NCI-H2227 treated with DMSO at 0.1 percent for 48 hours (cell line): ENCODE data around the gene GRK4.
"Not testable (repeated sequence)": the region's sequence is repeated elsewhere in the genome, so short reads cannot be mapped to it uniquely, and the experiment has no call there.

Experiments
- DNase-seq: peaks from one replicate; lab custom pipeline; 2025; lab: John Stamatoyannopoulos, UW

Gene GRK4

DNA sequence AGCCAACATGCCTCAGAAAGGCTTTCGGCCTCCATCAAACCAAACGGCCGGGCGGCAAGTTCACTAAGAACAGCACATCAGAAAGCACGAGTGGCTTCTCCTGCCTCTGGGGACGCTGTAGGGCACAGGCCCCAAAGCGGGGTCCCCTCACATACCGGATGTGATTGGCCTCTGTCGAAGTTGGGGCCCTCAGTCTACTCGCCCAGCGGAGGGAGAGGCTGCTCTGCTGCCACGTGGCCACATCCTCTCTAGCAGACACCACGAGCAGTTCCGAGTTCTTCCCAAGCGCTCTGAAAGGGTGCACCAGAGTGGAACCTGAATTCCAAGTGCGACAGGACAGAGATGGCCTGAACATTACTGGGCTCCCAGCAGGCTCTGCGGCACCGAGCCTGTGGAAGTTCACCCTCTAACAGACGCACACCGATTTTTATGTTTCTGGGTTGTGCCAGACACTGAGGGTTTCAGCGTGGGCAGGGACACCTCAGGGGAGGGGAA, 21.3 kb upstream of the GRK4 start:
- no peak for DNase-seq

GRCh38 chr4:2942532-2943363, 20.6 kb upstream of the GRK4 start:
- no peak for DNase-seq

DNA sequence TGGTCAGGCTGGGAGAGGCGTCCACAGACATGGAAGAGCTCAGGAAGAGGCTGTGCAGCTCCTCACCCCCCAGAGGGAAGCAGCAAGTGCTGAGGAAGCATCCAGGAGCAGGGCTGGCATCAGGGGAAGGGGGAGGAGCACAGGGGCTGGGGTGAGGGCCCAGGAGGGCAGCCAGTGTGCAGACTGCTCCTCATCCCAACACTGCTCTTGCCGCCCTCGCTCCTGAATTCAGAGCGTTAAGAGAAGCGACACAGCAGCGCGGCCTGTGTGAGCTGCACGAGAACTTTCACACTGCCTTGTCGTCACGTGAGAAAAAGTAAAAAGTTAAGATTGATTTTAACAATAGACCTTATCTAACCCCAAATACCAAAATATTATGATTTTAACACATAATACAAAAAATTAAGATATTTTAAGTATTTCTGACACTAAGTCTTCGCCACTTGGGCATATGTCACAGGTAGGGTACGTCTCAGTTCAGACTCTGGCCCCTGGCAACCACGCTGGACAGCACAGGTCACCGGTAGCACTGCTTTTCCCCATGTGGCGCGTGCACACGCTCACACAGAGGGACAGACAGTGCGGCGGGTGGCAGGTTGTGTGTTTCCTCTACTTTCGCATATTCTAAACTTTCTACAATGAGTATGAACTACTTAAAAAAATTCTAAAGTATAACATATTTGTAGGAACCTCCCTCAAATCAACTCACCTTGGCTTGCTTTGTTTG, 19.8 kb upstream of the GRK4 start:
- DNase-seq = no peak

- DNase-seq = no peak
Observed at GRCh38 chr4:2944091-2944482, 19.3 kb upstream of the GRK4 start.

DNA sequence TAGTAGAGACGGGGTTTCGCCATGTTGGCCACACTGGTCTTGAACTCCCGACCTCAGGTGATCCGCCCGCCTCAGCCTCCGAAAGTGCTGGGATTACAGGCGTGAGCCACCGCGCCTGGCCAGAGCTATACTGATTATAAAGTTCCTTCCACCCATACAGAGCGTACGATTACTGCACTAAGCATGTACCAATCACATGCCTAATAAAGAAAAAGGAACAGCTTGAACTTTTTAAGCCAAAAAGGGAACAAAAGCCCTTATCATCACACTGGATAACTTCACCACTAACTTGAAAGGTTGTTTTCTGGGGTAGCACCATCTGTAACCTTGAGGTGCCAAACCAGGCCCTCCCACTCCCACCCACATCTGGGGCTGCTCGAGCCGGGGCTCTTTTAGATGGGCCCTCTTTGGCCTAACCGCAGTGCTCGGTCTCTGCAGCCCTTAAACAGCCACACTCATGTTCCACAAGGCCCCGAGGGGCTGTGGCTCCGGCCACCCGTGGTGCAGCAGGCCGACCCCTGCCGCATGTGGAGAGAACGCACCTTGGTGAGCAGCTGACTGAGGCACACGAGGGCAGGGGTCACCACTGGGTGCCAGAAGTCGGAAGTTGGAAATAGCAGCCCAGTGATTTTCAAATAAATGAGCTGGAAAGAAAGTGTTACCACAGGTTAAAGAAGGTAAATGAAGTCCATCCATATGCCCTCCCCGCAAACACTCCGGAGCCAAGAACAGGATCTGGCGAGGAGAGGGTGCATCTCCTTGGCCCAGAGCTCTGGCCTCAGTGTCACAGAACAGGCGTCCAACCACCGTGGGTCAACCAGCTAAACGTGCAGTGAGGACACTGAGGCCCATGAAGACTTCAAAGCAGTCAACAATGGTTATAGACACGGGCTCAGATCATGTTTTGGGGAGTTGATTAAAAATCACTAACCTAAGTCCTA, 18.5 kb upstream of the GRK4 start:
- DNase-seq = no peak

DNA sequence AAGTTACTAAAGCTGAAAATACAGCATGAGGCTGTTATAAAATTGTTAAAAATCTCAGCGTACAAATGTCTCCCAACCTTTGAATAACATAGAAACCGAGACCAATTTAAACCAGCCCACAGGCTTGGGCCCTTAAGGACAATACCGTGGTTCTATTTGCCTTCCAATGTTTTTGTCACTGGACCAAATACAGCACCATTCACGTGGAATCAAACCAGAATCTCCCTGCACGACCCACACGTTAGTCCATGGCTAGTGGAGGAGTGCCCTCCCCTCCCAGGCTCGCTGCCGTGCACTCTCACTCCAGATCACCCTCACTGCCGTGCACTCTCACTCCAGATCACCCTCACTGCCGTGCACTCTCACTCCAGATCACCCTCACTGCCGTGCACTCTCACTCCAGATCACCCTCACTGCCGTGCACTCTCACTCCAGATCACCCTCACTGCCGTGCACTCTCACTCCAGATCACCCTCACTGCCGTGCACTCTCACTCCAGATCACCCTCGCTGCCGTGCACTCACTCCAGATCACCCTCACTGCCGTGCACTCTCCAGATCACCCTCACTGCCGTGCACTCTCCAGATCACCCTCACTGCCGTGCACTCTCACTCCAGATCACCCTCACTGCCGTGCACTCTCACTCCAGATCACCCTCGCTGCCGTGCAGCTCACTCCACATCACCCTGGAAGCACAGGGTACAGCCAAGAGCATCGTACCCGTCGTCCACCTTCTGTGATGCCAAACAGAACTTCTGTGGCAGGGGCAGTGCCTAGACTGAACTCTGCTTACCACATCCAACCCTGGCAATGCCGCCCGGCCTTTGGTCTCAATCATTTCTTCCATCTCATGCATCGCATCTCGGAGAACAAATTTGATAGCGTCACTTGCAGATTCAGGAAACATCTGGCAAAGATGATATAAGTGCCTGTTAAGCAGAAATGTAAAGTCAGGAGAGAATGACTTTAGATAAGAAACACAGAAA, 17.5 kb upstream of the GRK4 start:
- not testable (repeated sequence) for DNase-seq

DNA sequence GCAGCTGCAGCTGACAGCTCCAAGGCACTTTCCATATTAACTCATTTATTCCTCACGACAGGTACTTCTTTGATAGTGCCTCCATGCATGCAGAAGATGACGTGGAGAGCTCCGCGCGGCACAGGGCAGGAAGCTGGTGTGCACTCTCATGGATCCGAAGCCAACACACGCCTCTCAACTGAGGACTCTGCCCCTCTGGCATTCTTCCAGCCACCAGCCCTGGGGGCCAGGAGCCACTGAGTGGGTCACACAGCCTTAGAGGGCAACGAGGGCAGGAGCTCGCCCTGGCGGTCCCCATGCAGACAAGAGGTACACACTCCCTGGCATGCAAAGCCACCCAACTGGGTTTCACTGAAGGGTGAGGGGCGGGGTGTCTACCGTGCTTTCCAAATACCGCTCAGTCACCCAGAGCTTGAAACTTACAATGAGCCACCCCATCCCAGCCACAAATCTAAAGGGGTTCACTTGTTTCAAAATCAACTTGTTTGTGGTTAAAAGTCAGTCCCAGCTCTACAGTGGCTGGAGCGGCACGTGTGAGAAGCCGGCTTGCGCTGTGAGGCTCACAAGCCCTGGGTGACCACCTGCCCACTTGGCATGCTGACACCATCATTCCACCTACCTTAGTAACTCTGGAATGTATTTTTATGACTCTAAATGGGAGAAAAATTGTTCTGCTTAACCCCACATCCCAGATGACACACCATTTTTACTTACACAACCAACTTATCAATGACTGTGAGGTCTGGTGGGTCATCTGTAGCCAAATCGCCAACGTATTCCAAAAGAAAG, 16.4 kb upstream of the GRK4 start:
- DNase-seq = no peak

DNA sequence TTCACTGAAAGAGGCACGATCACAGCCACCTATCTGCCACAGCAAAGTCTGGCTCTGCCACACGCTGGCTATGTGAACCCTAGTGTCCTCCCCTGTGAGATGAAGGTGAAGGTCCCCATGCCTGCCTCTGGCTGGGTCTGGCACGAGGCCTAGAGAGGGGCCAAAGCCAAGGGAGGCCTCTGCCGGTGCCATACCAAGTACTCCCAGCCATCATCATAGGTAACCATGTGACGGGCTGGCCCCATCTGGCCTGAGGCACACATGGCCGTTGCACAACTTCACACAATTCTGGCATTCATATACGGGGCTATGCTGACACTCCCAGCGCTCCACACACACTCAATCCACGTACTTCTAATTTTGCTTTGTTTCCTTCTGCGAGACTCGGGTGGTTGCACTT, 15.4 kb upstream of the GRK4 start:
- no peak for DNase-seq

DNA sequence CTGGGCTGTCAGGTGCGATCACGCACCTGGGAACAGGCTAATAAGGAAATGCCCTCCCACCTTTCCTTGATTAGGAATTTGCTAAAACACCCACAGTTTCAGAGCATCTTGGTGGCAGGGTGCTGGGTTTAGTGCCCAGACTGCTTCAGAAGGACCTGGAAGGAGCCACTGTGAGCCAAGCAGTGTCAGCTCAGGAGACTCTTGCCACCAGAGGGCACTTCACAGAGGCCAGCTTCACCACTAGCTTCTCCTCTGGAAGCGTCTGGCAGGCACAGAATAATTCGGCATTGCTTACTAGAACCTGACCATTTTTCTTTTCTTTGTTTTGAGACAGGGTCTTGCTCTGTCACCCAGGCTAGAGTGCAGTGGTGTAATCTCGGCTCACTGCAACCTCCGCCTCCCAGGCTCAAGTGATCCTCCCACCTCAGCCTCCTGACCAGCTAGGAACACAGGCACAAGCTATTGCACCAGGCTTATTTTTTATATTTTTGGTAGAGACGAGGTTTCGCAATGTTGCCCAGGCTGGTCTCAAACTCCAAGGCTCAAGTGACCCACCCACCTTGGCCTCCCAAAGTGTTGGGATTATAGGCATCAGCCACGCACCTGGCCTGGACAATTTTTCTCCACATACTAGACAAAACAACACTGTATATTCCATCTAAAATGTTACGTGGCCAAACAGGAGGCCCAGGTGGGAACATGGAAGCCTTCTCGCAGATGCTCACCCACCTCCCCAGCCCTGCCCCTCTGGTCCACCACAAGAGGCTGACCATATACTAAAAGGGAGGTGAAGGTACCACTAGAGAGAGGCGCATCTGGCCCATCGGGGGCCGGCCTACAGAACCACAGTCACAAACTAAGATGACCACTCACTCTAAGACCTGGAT, 14.2 kb upstream of the GRK4 start:
- DNase-seq = no peak

GRCh38 chr4:2949782-2950125, 13.6 kb upstream of the GRK4 start:
- no peak for DNase-seq

- DNase-seq = no peak
Observed at GRCh38 chr4:2950221-2950989, 13.0 kb upstream of the GRK4 start.

GRCh38 chr4:2953496-2953895, 9.9 kb upstream of the GRK4 start:
- no peak for DNase-seq

DNA sequence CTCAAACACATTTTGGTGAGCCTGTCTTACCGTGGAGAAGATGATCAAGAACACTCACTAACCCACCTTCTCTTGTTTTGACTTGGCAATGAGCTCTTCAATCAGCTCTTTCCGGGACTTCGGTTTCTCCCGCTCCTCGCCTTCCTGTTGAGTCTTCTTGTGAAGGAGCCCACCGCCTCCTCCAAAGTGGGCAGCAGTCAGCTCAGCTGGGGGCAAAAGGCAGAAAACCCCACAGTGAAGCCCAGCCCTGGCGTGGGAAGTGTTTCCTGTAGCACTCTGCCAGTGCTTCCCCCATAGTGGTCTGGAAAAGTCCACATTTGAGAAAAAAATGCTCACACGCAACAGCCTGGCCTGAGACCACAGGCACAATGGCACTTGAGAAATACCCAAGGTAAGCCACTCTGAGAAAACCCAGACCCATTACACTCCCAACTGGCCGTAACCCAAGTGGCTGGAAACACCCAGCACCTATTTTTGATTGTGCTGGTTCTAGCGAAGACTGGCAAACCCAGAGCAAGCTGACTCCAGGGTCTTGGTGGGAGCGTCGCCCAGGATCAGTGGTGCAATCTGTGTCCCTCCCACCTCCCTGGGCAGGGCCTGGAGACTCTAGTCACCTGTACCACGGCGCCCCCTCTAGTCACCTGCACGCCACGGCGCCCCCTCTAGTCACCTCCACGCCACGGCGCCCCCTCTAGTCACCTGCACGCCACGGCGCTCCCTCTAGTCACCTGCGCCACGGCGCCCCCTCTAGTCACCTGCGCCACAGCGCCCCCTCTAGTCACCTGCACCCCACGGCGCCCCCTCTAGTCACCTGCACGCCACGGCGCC, 8.8 kb upstream of the GRK4 start:
- DNase-seq = no peak

DNA sequence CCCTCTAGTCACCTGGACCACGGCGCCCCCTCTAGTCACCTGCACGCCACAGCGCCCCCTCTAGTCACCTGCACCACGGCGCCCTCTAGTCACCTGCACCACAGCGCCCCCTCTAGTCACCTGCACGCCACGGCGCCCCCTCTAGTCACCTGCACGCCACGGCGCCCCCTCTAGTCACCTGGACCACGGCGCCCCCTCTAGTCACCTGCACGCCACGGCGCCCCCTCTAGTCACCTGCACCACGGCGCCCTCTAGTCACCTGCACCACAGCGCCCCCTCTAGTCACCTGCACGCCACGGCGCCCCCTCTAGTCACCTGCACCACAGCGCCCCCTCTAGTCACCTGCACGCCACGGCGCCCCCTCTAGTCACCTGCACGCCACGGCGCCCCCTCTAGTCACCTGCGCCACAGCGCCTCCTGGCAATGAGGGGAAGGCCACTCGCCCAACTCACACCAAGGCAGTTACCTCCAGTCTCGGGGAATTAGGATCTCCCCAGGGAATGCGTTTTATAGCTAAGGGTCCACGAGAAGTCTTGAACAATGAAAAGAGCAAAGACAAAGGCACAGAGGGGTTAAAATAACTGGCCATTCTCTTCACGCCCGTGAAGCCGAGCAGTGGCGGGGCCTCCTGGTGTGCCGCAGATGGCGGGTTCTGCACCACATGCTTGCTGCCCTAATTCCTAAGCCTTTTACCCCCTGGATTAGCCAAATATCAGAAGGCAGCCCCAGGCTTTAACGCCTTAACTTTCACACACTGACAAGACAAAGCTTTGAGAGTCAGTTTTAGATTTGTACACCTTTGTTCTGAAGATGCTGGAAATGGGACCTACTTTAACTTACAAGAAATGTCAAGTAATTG, 8.0 kb upstream of the GRK4 start:
- not testable (repeated sequence) for DNase-seq

DNA sequence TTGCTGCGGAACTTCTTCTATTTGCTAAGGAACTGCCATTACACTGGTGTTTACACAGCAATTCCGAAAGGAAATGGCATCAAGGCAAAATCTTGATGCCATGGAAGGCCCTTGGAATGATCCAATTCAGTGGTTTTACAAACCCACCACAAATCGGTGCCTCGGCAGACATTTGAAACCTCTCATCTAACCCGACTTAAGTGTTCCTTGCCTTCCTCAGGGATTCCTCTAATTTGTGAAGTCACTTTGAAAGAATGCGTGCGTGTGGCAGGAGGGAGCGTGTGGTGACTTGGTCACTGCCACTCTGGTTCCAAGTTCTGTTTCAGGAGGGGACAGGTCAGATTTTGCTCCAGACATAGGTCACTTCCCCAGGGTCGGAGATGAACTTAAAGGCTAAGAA, 4.9 kb upstream of the GRK4 start:
- DNase-seq = no peak

GRCh38 chr4:2960450-2960849, 2.9 kb upstream of the GRK4 start:
- DNase-seq = not testable (repeated sequence)

DNA sequence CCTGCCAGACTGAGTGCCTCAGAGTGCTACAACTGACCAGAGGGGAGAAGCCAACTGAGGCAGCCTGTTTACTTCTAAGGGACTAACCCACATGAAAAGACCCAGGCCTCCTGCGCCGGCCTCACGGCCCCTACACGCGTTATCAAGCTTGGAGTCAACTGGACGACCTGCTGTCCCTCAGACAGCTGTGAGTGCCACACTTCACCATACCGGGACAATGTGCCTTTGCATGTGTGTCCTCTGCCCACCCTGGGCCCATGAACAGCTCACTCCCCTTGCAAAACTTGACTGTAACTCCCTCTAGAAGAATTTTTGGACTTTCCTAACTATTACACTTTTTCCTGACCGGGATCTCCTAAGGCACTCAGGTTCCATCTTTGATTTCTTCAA, 2.0 kb upstream of the GRK4 start:
- DNase-seq = no peak
